ENCODE data around the gene BPGM.

BPGM gene

DNA sequence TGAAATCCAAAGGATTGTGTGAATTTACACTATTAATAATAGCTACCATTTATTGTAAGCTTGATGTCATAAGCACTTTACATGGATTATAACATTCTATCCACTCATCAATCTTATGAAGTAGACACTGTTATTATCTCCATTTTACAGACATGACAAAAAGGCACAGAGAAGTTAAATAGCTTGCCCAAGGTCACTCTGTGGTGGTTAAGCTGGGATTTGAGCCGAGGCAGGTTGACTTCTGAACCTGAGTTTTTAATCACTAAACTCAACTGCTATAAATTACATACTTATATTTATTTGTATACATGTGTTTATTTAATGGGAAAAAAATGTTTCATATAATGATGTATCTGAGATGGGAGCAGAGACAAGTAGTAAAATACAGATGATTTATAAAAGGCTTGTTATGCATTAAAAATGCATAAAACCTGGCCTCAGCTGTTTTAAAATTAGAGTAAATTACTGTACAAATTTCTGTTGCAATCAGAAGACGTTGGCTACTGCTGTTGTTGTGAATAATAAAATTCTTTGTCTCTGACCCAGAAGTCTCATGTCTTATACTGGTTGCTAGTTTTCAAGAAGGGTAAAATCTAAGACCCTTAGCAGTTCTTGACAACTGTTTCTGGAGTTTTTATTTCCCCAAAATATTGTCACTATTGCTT is 71.7 kb downstream of the BPGM start:
- no peak for DNase-seq (ENCODE audit: low read depth in 4 of 4, low spot score in 1 of 4)

DNA sequence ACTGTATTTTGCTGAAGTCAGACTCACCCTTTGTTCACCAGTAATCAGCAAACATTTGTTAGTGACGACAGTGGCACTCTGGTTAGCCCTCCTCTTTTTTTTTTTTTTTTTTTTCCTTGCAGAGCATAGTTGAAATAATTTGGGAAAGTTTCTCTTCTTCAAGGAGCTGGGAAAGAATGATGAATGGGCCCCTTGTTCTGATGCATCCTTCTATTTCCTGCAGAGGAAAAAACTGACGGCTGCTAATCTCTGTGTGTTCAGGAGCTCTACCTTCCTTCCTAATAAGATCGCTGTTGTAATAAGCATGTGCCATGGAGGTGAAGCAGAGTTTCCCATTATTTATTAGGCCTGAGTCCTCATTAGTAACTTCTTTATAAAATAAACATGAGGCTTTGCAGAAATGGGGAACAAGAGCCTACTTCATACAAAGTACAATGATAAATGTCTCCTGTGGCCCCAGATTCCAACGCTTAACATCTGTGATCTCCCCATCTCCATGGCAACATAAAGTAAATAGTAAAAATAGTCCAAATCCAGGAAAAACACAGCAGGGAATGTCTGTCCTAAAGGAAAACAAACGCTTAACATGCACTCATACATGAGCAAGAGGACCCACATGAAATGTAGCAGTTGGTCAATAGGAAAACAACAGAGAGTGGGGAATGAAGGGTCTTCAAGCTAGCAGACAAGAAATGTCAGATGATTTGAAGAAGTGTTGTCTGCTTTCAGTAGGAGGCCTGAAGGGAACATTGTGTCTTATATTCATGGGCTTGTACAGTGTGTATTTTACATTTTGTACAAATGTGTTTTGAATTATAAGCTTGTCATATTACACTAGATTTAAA is 73.7 kb downstream of the BPGM start:
- DNase-seq (ENCODE audit: low read depth in 4 of 4, low spot score in 1 of 4), result no peak

DNA sequence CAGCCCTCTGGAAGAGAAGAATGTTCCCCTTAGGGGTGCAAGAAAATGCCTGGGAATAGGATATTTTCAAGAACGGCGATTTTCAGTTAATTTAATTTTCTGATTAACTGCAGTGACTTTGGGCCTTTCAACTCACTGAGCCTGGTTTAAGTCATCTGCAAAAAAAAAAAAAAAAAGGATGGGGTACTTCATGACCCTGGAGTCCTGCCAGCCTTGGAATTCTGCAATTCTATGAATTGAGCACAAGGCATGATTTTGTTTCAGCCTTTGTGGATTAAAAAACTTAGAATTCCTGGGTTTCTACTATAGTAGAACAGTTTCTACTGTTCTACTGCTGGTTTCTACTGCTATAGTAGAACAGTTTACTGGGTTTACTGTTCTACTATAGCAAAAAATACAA is 74.5 kb downstream of the BPGM start:
- no peak for DNase-seq (ENCODE audit: low read depth in 4 of 4, low spot score in 1 of 4)

DNA sequence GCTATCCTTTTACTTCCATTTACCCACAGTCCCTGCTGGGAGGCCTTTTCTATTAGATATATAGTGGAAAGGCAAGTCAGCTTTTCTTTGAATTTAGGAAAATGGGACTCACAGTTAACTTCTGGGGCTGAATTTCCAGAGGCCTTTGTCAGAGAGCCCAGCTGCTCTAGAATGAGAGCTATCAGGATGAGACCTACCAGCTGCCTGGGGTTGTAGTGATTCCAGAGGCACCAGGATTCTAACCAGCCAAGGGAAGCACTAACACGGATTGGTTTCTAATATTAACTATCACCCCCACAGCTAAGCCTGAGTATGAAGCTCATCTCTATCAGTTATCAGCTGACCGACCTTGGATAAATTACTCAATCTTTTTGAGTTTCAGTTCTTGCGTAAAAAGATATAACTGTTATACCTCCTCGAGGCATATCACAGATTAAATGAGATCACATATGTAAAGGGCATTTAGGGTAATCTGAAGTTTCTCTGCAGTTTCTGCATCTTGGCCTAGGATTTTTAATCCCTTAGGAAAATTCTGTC is 76.2 kb downstream of the BPGM start:
- DNase-seq (ENCODE audit: low read depth in 4 of 4, low spot score in 1 of 4), result no peak

DNA sequence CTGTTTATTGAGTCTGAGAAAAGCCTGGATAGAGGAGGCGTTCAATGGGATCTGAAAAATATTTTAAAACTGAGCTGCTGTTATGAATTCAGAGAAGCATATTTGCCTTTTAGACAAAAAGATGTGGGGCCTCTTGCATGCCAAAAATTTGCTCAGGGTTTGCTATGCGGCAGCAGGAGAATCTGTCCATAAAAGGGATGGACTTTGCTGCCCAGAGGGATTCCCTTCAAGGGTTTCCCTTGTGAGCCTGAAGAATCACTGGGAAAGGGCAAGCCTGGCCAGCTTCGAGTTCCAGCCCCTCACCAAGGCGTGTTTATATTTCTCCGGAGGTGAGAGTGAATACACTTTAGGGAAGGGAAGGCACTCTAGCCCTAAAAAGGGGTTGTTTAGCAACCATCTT is 77.2 kb downstream of the BPGM start:
- no peak for DNase-seq (ENCODE audit: low read depth in 4 of 4, low spot score in 1 of 4)

- no peak for DNase-seq (ENCODE audit: low read depth in 4 of 4, low spot score in 1 of 4)
Observed at GRCh38 chr7:134724606-134725005, 78.0 kb downstream of the BPGM start.

DNA sequence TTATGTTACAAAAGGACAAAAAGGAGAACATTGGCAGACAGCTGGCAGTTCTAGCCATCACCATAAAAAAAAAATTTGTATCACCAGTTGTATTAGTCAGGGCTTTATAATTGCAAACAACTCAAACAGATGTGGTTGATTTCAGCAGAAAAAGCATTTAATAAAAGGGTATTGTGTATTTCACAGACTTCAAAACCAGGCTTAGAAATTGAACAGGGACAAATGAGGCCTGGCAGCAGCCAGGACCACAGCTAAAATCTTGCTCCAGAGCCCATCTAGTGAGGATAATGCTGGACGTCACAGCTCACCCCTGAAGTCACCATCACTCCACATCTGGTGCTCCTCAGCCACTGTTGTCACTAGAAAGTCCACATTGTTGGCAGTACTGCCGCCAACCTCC is 79.9 kb downstream of the BPGM start:
- no peak for DNase-seq (ENCODE audit: low read depth in 4 of 4, low spot score in 1 of 4)

GRCh38 chr7:134727711-134728110 is 81.1 kb downstream of the BPGM start:
- no peak for DNase-seq (ENCODE audit: low read depth in 4 of 4, low spot score in 1 of 4)

All from stimulated activated CD4-positive, alpha-beta T cell treated with anti-CD3 and anti-CD28 coated beads, Interleukin-1b, Interleukin-23, amount 100 ng/mL, for 24 hours (primary cell).